ENCODE measurements around the gene SCNN1B.

- TF ChIP-seq POLR2AphosphoS5 (IDR thresholded peaks at IDR 0.05): no peak
- TF ChIP-seq CTCF (IDR thresholded peaks at IDR 0.05): no peak
These were observed 21.3 kb downstream of the SCNN1B start for GRCh38 chr16:23323224-23324030.
